ENCODE measurements around the gene LRP2BP.

LRP2BP gene

GRCh38 chr4:185352741-185353140 is 43.0 kb downstream of the LRP2BP start:
- no peaks in the 10 kb centered on the region for H3K36me3 ChIP-seq
- TF ChIP-seq, protein P1, sequence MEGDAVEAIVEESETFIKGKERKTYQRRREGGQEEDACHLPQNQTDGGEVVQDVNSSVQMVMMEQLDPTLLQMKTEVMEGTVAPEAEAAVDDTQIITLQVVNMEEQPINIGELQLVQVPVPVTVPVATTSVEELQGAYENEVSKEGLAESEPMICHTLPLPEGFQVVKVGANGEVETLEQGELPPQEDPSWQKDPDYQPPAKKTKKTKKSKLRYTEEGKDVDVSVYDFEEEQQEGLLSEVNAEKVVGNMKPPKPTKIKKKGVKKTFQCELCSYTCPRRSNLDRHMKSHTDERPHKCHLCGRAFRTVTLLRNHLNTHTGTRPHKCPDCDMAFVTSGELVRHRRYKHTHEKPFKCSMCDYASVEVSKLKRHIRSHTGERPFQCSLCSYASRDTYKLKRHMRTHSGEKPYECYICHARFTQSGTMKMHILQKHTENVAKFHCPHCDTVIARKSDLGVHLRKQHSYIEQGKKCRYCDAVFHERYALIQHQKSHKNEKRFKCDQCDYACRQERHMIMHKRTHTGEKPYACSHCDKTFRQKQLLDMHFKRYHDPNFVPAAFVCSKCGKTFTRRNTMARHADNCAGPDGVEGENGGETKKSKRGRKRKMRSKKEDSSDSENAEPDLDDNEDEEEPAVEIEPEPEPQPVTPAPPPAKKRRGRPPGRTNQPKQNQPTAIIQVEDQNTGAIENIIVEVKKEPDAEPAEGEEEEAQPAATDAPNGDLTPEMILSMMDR (IDR thresholded peaks at IDR 0.05; ENCODE audit: low read depth, low read length), result no peak
- no peaks in the 10 kb centered on the region for H3K27me3 ChIP-seq
- DNase-seq, result no peak
- no peak overlapping the region for H3K4me3 ChIP-seq (ENCODE audit: low read depth, low read length)
- H3K9me3 ChIP-seq, result no peaks in the 10 kb centered on the region
- no peaks in the 10 kb centered on the region for H3K4me1 ChIP-seq

GRCh38 chr4:185352202-185352601 is 43.5 kb downstream of the LRP2BP start:
- Histone ChIP-seq H3K27me3 (no peaks in the 10 kb centered on the region), H3K4me1 (no peaks in the 10 kb centered on the region), H3K36me3 (no peaks in the 10 kb centered on the region), H3K4me3 (ENCODE audit: low read depth, low read length) (no peak overlapping the region), H3K9me3 (no peaks in the 10 kb centered on the region)
- DNase-seq, result no peak
- TF ChIP-seq, protein P1 (IDR thresholded peaks at IDR 0.05; ENCODE audit: low read depth, low read length), result no peak

GRCh38 chr4:185351691-185352090 is 44.0 kb downstream of the LRP2BP start:
- DNase-seq, result no peak
- Histone ChIP-seq H3K4me1 (no peaks in the 10 kb centered on the region), H3K4me3 (ENCODE audit: low read depth, low read length) (no peak overlapping the region), H3K27me3 (no peaks in the 10 kb centered on the region), H3K9me3 (no peaks in the 10 kb centered on the region), H3K36me3 (no peaks in the 10 kb centered on the region)
- TF ChIP-seq, protein P1 (IDR thresholded peaks at IDR 0.05; ENCODE audit: low read depth, low read length), result no peak

- Histone ChIP-seq H3K27me3 (no peaks in the 10 kb centered on the region), H3K4me3 (ENCODE audit: low read depth, low read length) (no peak overlapping the region), H3K4me1 (peaks cover 10% of the 10 kb centered on the region; the same call in 1 of the 2 replicates), H3K9me3 (no peaks in the 10 kb centered on the region), H3K36me3 (no peaks in the 10 kb centered on the region)
- DNase-seq, result no peak
- TF ChIP-seq, protein P1 (IDR thresholded peaks at IDR 0.05; ENCODE audit: low read depth, low read length), result no peak
Measured at GRCh38 chr4:185346975-185347601, 48.6 kb downstream of the LRP2BP start.

DNA sequence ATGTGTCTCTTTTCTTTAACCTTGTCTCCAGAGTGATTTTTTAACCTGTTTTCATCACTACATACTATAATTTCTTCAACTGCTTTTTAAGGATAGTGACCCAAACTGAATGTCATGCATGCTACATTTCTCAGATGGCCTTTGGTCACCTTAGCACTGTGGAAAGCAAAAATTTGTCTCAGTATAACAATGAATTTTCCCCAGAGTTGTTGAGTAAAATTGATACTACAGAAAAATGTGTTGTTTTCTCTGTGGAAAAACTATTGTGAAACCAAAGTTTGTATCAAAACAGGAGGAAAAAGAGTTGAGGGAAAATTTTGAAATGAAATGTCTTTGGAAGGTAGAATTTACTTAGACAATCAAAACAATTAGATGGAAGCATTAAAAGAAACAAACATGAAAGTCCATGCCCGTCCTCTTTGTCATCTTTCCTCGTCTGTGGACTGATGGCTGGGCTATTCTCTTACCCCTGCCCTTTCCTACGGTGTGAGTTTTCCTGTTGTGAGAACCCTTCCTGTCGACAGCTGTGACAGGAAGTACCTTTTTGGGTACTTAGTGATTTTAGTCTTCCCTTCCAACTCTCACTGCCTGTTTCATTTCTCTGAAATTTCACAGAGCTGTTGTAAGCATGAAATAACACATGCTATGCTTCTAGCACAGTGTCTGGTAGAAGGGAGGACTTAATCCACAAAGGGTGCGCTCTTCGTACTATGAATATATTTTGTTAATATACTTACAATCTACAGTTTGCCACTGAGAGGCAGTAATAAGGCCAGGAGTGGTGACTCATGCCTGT is 50.8 kb downstream of the LRP2BP start:
- Histone ChIP-seq H3K4me1 (peaks cover 13% of the 10 kb centered on the region), H3K4me3 (ENCODE audit: low read depth, low read length) (no peak overlapping the region), H3K27me3 (no peaks in the 10 kb centered on the region), H3K9me3 (no peaks in the 10 kb centered on the region), H3K36me3 (no peaks in the 10 kb centered on the region)
- TF ChIP-seq, protein P1 (IDR thresholded peaks at IDR 0.05; ENCODE audit: low read depth, low read length), result no peak
- DNase-seq, result no peak

Data from BE2C (cell line).